Astrocyte of the cerebellum (primary cell): Measurements from ENCODE around the gene OR13J1.

Experiments
- DNase-seq: peaks from one replicate; pipeline ENCODE4 v3.0.0-alpha.2; 2011; ENCODE audit warnings: low read depth
- H3K4me3 ChIP-seq: 2 replicates; pipeline ENCODE4 v1.5.1; 2011; ENCODE audit warnings: mild to moderate bottlenecking, low read depth, low read length, moderate library complexity
- CTCF ChIP-seq: IDR thresholded peaks from 2 replicates; pipeline ENCODE4 v1.5.1; 2012; ENCODE audit warnings: low read length, low read depth, moderate library complexity, mild to moderate bottlenecking; ENCODE audit errors: missing control alignments
- in situ Hi-C: cut with HindIII; loops from 2 replicates; pipeline ENCODE4 v1.10.0; 2017; ENCODE audit warnings: low sequenced_read_pairs

OR13J1 gene

GRCh38 chr9:35868933-35869332 is 1.3 kb downstream of the OR13J1 start:
- TF ChIP-seq CTCF, result no peak

GRCh38 chr9:35867538-35867937 is 2.7 kb downstream of the OR13J1 start:
- in situ Hi-C loops, result loop anchor here (5.0 kb wide), 1 partner anchor 40 kb away; the partner anchor contains the start of genes FAM221B and TMEM8B
- TF ChIP-seq CTCF, result no peak
- H3K4me3 ChIP-seq, result no peak overlapping the region
- DNase-seq, result no peak

More at GRCh38 chr9:35868933-35869332, 1.3 kb downstream of the OR13J1 start:
- DNase-seq, result no peak
- in situ Hi-C loops, result loop anchor here (5.0 kb wide), 1 partner anchor 42 kb away; the partner anchor contains the start of genes FAM221B and TMEM8B
- no peak overlapping the region for H3K4me3 ChIP-seq

- H3K4me3 ChIP-seq, result no peak overlapping the region
- DNase-seq, result no peak
- in situ Hi-C loops, result loop anchor here (5.0 kb wide), 2 partner anchors 37 to 48 kb away; partner anchors contain the start of genes FAM221B and TMEM8B
- TF ChIP-seq CTCF, result no peak
These were observed 5.4 kb downstream of the OR13J1 start for GRCh38 chr9:35864695-35865255.

- no peak for TF ChIP-seq CTCF
- in situ Hi-C loops, result loop anchor here (5.0 kb wide), 1 partner anchor 49 kb away; no protein-coding TSS in a partner anchor
- no peak overlapping the region for H3K4me3 ChIP-seq
- DNase-seq, result no peak
These were observed 6.6 kb downstream of the OR13J1 start for GRCh38 chr9:35863583-35863982.

GRCh38 chr9:35862328-35862727 is 7.9 kb downstream of the OR13J1 start:
- no peak for TF ChIP-seq CTCF
- no peak overlapping the region for H3K4me3 ChIP-seq
- in situ Hi-C loops, result loop anchor here (5.0 kb wide), 1 partner anchor 50 kb away; no protein-coding TSS in a partner anchor
- DNase-seq, result no peak

- in situ Hi-C loops, result loop anchor here (5.0 kb wide), 1 partner anchor 51 kb away; no protein-coding TSS in a partner anchor
- TF ChIP-seq CTCF, result no peak
- no peak for DNase-seq
These were observed 8.9 kb downstream of the OR13J1 start for GRCh38 chr9:35861161-35861897.

More at GRCh38 chr9:35861161-35861897, 8.9 kb downstream of the OR13J1 start:
- H3K4me3 ChIP-seq, result no peak overlapping the region
